HepG2 (cell line): ENCODE data around the gene SH3GL1. TPM values are rescaled to one million over a fixed set of nuclear protein-coding genes. Genes with fewer than 3 reads are reported as not detected.
A peak's percentile ranks its signal among the peaks of the same experiment; 100 is the strongest.

Experiments
- ATAC-seq: fragments of 200-7000 bp; cut with Tn5 transposase; 3 replicates; pipeline ENCODE4 v1.9.1; 2020; ENCODE audit warnings: mild to moderate bottlenecking, moderate library complexity
- BruUV-seq: library from RNA; stranded (reverse); fragments of 400-500 nt; replicated peaks from 2 replicates; lab custom pipeline; 2021; lab: Mats Ljungman, UMichigan
- CTCF ChIA-PET: fragments of 300-600 bp; formaldehyde crosslinking; extraction: SDS; loops from one replicate; lab custom pipeline; 2021; ENCODE audit warnings: low total read pairs, inconsistent platforms, low intra/inter-chr PET ratio; lab: Yijun Ruan, JAX
- POLR2A ChIA-PET: fragments of 350-600 bp; sonication (Branson Sonifier 250); formaldehyde crosslinking; loops from one replicate; lab custom pipeline; 2020; ENCODE audit warnings: antibody characterized with exemption, inconsistent platforms; lab: Yijun Ruan, JAX
- DNase-seq: peaks from one replicate; pipeline ENCODE4 v3.0.0-alpha.2; 2015; ENCODE audit warnings: low spot score
- FAIRE-seq: peaks from 3 replicates; lab custom pipeline; 2011; peaks lifted over from hg19 to GRCh38; lab: Jason Lieb, UNC
- H2AFZ ChIP-seq: one replicate; pipeline ENCODE4 v1.6.1; 2011; ENCODE audit warnings: low read length, inconsistent platforms
- H3K27ac ChIP-seq: fragments of 300-600 bp; 3 replicates; pipeline ENCODE4 v1.8.0; 2011; ENCODE audit warnings: mixed run types, mild to moderate bottlenecking, mixed read lengths, low read length, inconsistent platforms; ENCODE audit not compliant: insufficient read depth; ENCODE audit errors: extremely low read length
- H3K27me3 ChIP-seq, 2 experiments: fragments of 200-600 bp in 1 of 2; 2 replicates in 1 of 2; 3 replicates in 1 of 2; pipeline versions ENCODE4 v1.6.0 to v1.8.0; 2011; ENCODE audit warnings: low read length in 2 of 2, mild to moderate bottlenecking in 2 of 2, moderate library complexity in 2 of 2, inconsistent platforms in 1 of 2; ENCODE audit not compliant: insufficient read depth in 2 of 2, control insufficient read depth in 1 of 2
- H3K36me3 ChIP-seq, 2 experiments: fragments of 200-600 bp in 1 of 2; replicated peaks in 1 of 2; 2 replicates in 1 of 2; 3 replicates in 1 of 2; pipeline versions ENCODE4 v1.5.1 to v1.8.0; 2011; ENCODE audit warnings: low read length in 2 of 2, inconsistent platforms in 1 of 2; ENCODE audit not compliant: insufficient read depth in 2 of 2, control insufficient read depth in 1 of 2
- H3K4me1 ChIP-seq: 2 replicates; pipeline ENCODE4 v1.5.1; 2012; ENCODE audit warnings: low read length, inconsistent platforms; ENCODE audit not compliant: insufficient read depth
- H3K4me2 ChIP-seq: 2 replicates; pipeline ENCODE4 v1.6.0; 2011; ENCODE audit warnings: low read depth, low read length, inconsistent platforms
- H3K4me3 ChIP-seq, 3 experiments: fragments of 200-600 bp in 1 of 3; sonication (generic), shearing (Covaris generic) in 1 of 3; replicated peaks in 1 of 3; 2 replicates each; pipeline ENCODE4 v1.5.1; 2011 to 2016; ENCODE audit warnings: low read length in 3 of 3, inconsistent platforms in 2 of 3, low read depth in 2 of 3, mild to moderate bottlenecking in 2 of 3, control low read depth in 1 of 3, mixed read lengths in 1 of 3; ENCODE audit not compliant: insufficient read depth in 1 of 3
- H3K79me2 ChIP-seq: one replicate; pipeline ENCODE4 v1.6.1; 2011; ENCODE audit warnings: low read length, inconsistent platforms; ENCODE audit not compliant: insufficient read depth
- H3K9ac ChIP-seq: 2 replicates; pipeline ENCODE4 v1.6.0; 2011; ENCODE audit warnings: mild to moderate bottlenecking, low read depth, low read length, inconsistent platforms; ENCODE audit not compliant: insufficient read depth
- H3K9me3 ChIP-seq: 2 replicates; pipeline ENCODE4 v1.5.1; 2012; ENCODE audit warnings: mild to moderate bottlenecking, low read length
- H4K20me1 ChIP-seq: 2 replicates; pipeline ENCODE4 v1.6.0; 2011; ENCODE audit warnings: inconsistent platforms, mild to moderate bottlenecking, low read length, moderate library complexity; ENCODE audit not compliant: insufficient read depth
- AGO1 ChIP-seq: fragments of 200-400 bp; formaldehyde crosslinking; IDR thresholded peaks from 2 replicates; pipeline ENCODE4 v1.6.1; 2017; ENCODE audit warnings: mild to moderate bottlenecking, low read depth, low read length, moderate library complexity; ENCODE audit not compliant: poor library complexity, severe bottlenecking
- AGO2 ChIP-seq: fragments of 200-400 bp; formaldehyde crosslinking; optimal IDR thresholded peaks from 2 replicates; pipeline ENCODE3; 2017; ENCODE audit warnings: mild to moderate bottlenecking, low read depth, low read length, moderate library complexity
- CBX2 ChIP-seq, 2 experiments: fragments of 200-600 bp in 1 of 2; sonication (generic); formaldehyde crosslinking in 1 of 2; IDR thresholded peaks; 2 replicates each; pipeline versions ENCODE4 v1.7.0 to v1.8.1; 2018 to 2022; ENCODE audit warnings: low read depth in 2 of 2, low read length in 1 of 2, mild to moderate bottlenecking in 1 of 2, missing genetic modification reagents in 1 of 2
- JUN ChIP-seq: sonication (generic); formaldehyde crosslinking; IDR thresholded peaks from 2 replicates; pipeline ENCODE4 v1.4.0; 2020; ENCODE audit warnings: mild to moderate bottlenecking, missing genetic modification reagents
- MAFF ChIP-seq: IDR thresholded peaks from 2 replicates; pipeline ENCODE4 v1.6.1; 2011; ENCODE audit warnings: low read depth, low read length, improper control_type of control experiment
- MAZ ChIP-seq, 2 experiments: sonication (generic) in 1 of 2; formaldehyde crosslinking in 1 of 2; IDR thresholded peaks; 2 replicates each; pipeline versions ENCODE4 v1.5.0 to v1.6.1; 2012 to 2020; ENCODE audit warnings: low read depth in 2 of 2, mild to moderate bottlenecking in 2 of 2, borderline replicate concordance in 1 of 2, improper control_type of control experiment in 1 of 2, low read length in 1 of 2, missing genetic modification reagents in 1 of 2, moderate library complexity in 1 of 2
- MNT ChIP-seq: fragments of 450-650 bp; IDR thresholded peaks from 2 replicates; pipeline ENCODE4 v1.6.1; 2016
- MTA3 ChIP-seq: sonication (generic); formaldehyde crosslinking; IDR thresholded peaks from 2 replicates; pipeline ENCODE4 v1.4.0; 2020; ENCODE audit warnings: missing genetic modification reagents
- RBFOX2 ChIP-seq: fragments of 200-400 bp; formaldehyde crosslinking; IDR thresholded peaks from 2 replicates; pipeline ENCODE4 v1.6.1; 2017; ENCODE audit warnings: low read depth, mild to moderate bottlenecking, low read length
- RBM22 ChIP-seq: fragments of 200-400 bp; formaldehyde crosslinking; optimal IDR thresholded peaks from 2 replicates; pipeline ENCODE3; 2017; ENCODE audit warnings: mild to moderate bottlenecking, low read length, moderate library complexity
- SP1 ChIP-seq, 2 experiments: fragments of 450-650 bp in 1 of 2; sonication (generic) in 1 of 2; formaldehyde crosslinking in 1 of 2; IDR thresholded peaks; 2 replicates each; pipeline versions ENCODE4 v1.4.0 to v1.6.1; 2016 to 2020; ENCODE audit warnings: missing genetic modification reagents in 1 of 2
- TRIM22 ChIP-seq: fragments of 450-650 bp; IDR thresholded peaks from 2 replicates; pipeline ENCODE4 v1.6.1; 2017
- YEATS2 ChIP-seq: sonication (generic); formaldehyde crosslinking; IDR thresholded peaks from 2 replicates; pipeline ENCODE4 v1.4.0; 2020; ENCODE audit warnings: missing genetic modification reagents, borderline replicate concordance
- ZBTB33 ChIP-seq: sonication (generic); formaldehyde crosslinking; IDR thresholded peaks from 2 replicates; pipeline ENCODE4 v1.4.0; 2020; ENCODE audit warnings: missing genetic modification reagents
- ZBTB38 ChIP-seq: sonication (generic); formaldehyde crosslinking; IDR thresholded peaks from 2 replicates; pipeline ENCODE4 v1.5.1; 2020; ENCODE audit warnings: mild to moderate bottlenecking, missing genetic modification reagents
- ZFAT ChIP-seq: sonication (generic); formaldehyde crosslinking; conservative IDR thresholded peaks from 2 replicates; pipeline ENCODE4 v1.8.1; 2023; ENCODE audit warnings: missing genetic modification reagents, inconsistent platforms
- ZFP90 ChIP-seq: sonication (generic); formaldehyde crosslinking; IDR thresholded peaks from 2 replicates; pipeline ENCODE4 v1.8.0; 2022; ENCODE audit warnings: missing genetic modification reagents, mild to moderate bottlenecking, inconsistent platforms, borderline replicate concordance
- ZNF451 ChIP-seq: sonication (generic); formaldehyde crosslinking; IDR thresholded peaks from 2 replicates; pipeline ENCODE4 v1.5.0; 2020; ENCODE audit warnings: mild to moderate bottlenecking, missing genetic modification reagents
- ZNF546 ChIP-seq: sonication (generic); formaldehyde crosslinking; conservative IDR thresholded peaks from 2 replicates; pipeline ENCODE4 v1.8.1; 2023; ENCODE audit warnings: mild to moderate bottlenecking, missing genetic modification reagents
- ZNF598 ChIP-seq: sonication (generic); formaldehyde crosslinking; IDR thresholded peaks from 2 replicates; pipeline ENCODE4 v1.5.1; 2020; ENCODE audit warnings: mild to moderate bottlenecking, missing genetic modification reagents, borderline replicate concordance
- WGBS: methylation state at CpG from one replicate; pipeline ENCODE4 v1.1.6; 2017; ENCODE audit warnings: low lambda C conversion rate; 5-methylcytosine and 5-hydroxymethylcytosine counted together
- in situ Hi-C: cut with HindIII; loops from 2 replicates; pipeline ENCODE4 v1.10.0; 2017; ENCODE audit warnings: low pct_unique_long_range_greater_than_20kb; ENCODE audit not compliant: extremely low pct_ligation_motif_present
- intact Hi-C: fragments of 100-400 bp; cut with micrococcal nuclease; formaldehyde crosslinking; loops from one replicate; pipeline ENCODE4 v1.10.0; 2022; ENCODE audit not compliant: unreplicated experiment
- polyA plus RNA-seq, 8 experiments: library from polyadenylated mRNA; depleted of rRNA in 3 of 8; stranded (reverse) in 7 of 8; unstranded in 1 of 8; fragments of >200 nt; fragmentation: Illumina TruSeq in 4 of 8; extraction: Trizol in 4 of 8; gene quantifications; 2 replicates each; pipeline versions ENCODE4 v1.2.1 to v1.2.3, GENCODE V29; 2011 to 2016; ENCODE audit warnings: low read depth in 4 of 8, missing spikeins in 1 of 8, mixed read lengths in 1 of 8; ENCODE audit not compliant: insufficient read depth in 1 of 8
- total RNA-seq, 5 experiments: library from RNA; depleted of rRNA; stranded (reverse); fragments of >200 nt; fragmentation: Illumina TruSeq; extraction: Trizol; gene quantifications; 2 replicates each; pipeline ENCODE4 v1.2.3, GENCODE V29; 2016; ENCODE audit warnings: low read depth in 1 of 5

Gene SH3GL1
- total and polyA plus RNA-seq, 2 of the 13 experiments (the other 11 are each of a cell fraction or from before 2014, with no cell fraction given): 33.0 to 45.1 TPM

- H3K9ac ChIP-seq: no peak overlapping the region
- in situ Hi-C loops (no loop called here), intact Hi-C loops (no loop called here)
- H3K9me3 ChIP-seq: no peaks in the 10 kb centered on the region
- CTCF ChIA-PET: no interaction called here
- FAIRE-seq: no peak
- no peaks in the 10 kb centered on the region for H3K27me3 ChIP-seq
- no peak overlapping the region for H3K4me3 ChIP-seq
- H3K4me1 ChIP-seq: no peaks in the 10 kb centered on the region
- H2AFZ ChIP-seq: no peak overlapping the region
- no peak overlapping the region for H3K27ac ChIP-seq
- H3K79me2 ChIP-seq: no peaks in the 10 kb centered on the region
- DNase-seq: no peak
- H4K20me1 ChIP-seq: no peaks in the 10 kb centered on the region
- ATAC-seq: peak; percentile 13
- no peak overlapping the region for H3K4me2 ChIP-seq
- 86% methylated on average over 10 of the region's 12 CpGs for WGBS
- H3K36me3 ChIP-seq: peaks cover 22 to 53% of the 10 kb centered on the region in 2 experiments; a peak in 4 of 5 replicates
- POLR2A ChIA-PET: interaction anchor here (2.7 kb wide), 1 partner anchor 18 kb away, joined by 10 read pairs; the partner anchor contains the start of gene MPND
- TSS peak; percentile 37 for BruUV-seq
- TF ChIP-seq SP1 (IDR thresholded peaks at IDR 0.05): no peak
- no peak for TF ChIP-seq SP1 (CRISPR knock-in tag; IDR thresholded peaks at IDR 0.05)
- peak; percentile 58; the same call in 1 of the 2 replicates for TF ChIP-seq RBFOX2
- no peak for TF ChIP-seq CBX2 (IDR thresholded peaks at IDR 0.05; ENCODE audit: low read depth, low read length)
- no peak for TF ChIP-seq CBX2 (CRISPR knock-in tag; IDR thresholded peaks at IDR 0.05; ENCODE audit: low read depth)
- peak; percentile 61 for TF ChIP-seq AGO2
- peak; percentile 55; the same call in 1 of the 2 replicates for TF ChIP-seq ZBTB33 (CRISPR knock-in tag)
- TF ChIP-seq YEATS2 (CRISPR knock-in tag): no peak
- TF ChIP-seq JUN (CRISPR knock-in tag): no peak
- TF ChIP-seq ZNF598 (CRISPR knock-in tag): no peak
- TF ChIP-seq ZNF546 (CRISPR knock-in tag): no peak
- no peak for TF ChIP-seq ZNF451 (CRISPR knock-in tag)
- TF ChIP-seq MAZ (IDR thresholded peaks at IDR 0.05; ENCODE audit: borderline replicate concordance, low read depth, low read length): no peak
- no peak for TF ChIP-seq MAZ (CRISPR knock-in tag; IDR thresholded peaks at IDR 0.05; ENCODE audit: low read depth)
- no peak for TF ChIP-seq MAFF
- 0 out of 2 replicates have a peak, but pooled peaks have one; percentile 36 for TF ChIP-seq ZBTB38 (CRISPR knock-in tag)
- no peak for TF ChIP-seq ZFAT (CRISPR knock-in tag)
- TF ChIP-seq AGO1: peak; percentile 87
- no peak for TF ChIP-seq MNT
- no peak for TF ChIP-seq ZFP90 (CRISPR knock-in tag)
- no peak for TF ChIP-seq TRIM22
- peak; percentile 88 for TF ChIP-seq RBM22
- TF ChIP-seq MTA3 (CRISPR knock-in tag): no peak
Measured at GRCh38 chr19:4360641-4361151, 39.7 kb downstream of the SH3GL1 start.
